ENCODE data around the gene GATA1. TPM values are rescaled to one million over a fixed set of nuclear protein-coding genes. Genes with fewer than 3 reads are reported as not detected.

Gene GATA1
- total and polyA plus RNA-seq, 10 donors = 0.15 to 5.5 (median 1.2) TPM

- 93 to 95% (median 94%) methylated on average over 8 of the region's 8 CpGs for WGBS, 5 donors
- no peak for DNase-seq
- Histone ChIP-seq H3K27me3 (replicated peaks in 1 of 7) (no peaks in the 10 kb centered on the region), H3K4me1 (peaks cover 0 to 7% (median 2%) of the 10 kb centered on the region in 6 donors), H3K27ac (no peak overlapping the region), H3K36me3 (no peaks in the 10 kb centered on the region), H3K4me3 (no peak overlapping the region), H3K9me3 (no peaks in the 10 kb centered on the region)
- TF ChIP-seq POLR2A (IDR thresholded peaks at IDR 0.05) (no peak), POLR2AphosphoS5 (IDR thresholded peaks at IDR 0.05) (no peak)
- TF ChIP-seq, protein P1, sequence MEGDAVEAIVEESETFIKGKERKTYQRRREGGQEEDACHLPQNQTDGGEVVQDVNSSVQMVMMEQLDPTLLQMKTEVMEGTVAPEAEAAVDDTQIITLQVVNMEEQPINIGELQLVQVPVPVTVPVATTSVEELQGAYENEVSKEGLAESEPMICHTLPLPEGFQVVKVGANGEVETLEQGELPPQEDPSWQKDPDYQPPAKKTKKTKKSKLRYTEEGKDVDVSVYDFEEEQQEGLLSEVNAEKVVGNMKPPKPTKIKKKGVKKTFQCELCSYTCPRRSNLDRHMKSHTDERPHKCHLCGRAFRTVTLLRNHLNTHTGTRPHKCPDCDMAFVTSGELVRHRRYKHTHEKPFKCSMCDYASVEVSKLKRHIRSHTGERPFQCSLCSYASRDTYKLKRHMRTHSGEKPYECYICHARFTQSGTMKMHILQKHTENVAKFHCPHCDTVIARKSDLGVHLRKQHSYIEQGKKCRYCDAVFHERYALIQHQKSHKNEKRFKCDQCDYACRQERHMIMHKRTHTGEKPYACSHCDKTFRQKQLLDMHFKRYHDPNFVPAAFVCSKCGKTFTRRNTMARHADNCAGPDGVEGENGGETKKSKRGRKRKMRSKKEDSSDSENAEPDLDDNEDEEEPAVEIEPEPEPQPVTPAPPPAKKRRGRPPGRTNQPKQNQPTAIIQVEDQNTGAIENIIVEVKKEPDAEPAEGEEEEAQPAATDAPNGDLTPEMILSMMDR (IDR thresholded peaks at IDR 0.05 in 8 of 11, conservative IDR thresholded peaks at IDR 0.05 in 3 of 11) = no peak
- intact Hi-C loops (cut with DNase I; ENCODE audit: low total_unique reads) = no loop called here
Measured at GRCh38 chrX:48741834-48742233, 44.6 kb upstream of the GATA1 start.

GRCh38 chrX:48745222-48745621, 41.2 kb upstream of the GATA1 start:
- no peak overlapping the region for H3K4me3 ChIP-seq
- DNase-seq = no peak
- H3K9me3 ChIP-seq = no peaks in the 10 kb centered on the region
- intact Hi-C loops (cut with DNase I; ENCODE audit: low total_unique reads) = no loop called here
- no peak overlapping the region for H3K27ac ChIP-seq
- H3K27me3 ChIP-seq (replicated peaks in 1 of 7) = no peaks in the 10 kb centered on the region
- H3K36me3 ChIP-seq = no peaks in the 10 kb centered on the region
- TF ChIP-seq, protein P1 (IDR thresholded peaks at IDR 0.05 in 8 of 11, conservative IDR thresholded peaks at IDR 0.05 in 3 of 11) = no peak
- TF ChIP-seq POLR2A (IDR thresholded peaks at IDR 0.05) (no peak), POLR2AphosphoS5 (IDR thresholded peaks at IDR 0.05) (no peak)
- no peaks in the 10 kb centered on the region for H3K4me1 ChIP-seq
- 84 to 98% (median 96%) methylated on average over 2 to 4 of the region's 4 CpGs for WGBS, 5 donors

- H3K36me3 ChIP-seq = no peaks in the 10 kb centered on the region
- DNase-seq = no peak
- no peak overlapping the region for H3K4me3 ChIP-seq
- H3K27me3 ChIP-seq (replicated peaks in 1 of 7) = no peaks in the 10 kb centered on the region
- intact Hi-C loops (cut with DNase I; ENCODE audit: low total_unique reads) = no loop called here
- no peak overlapping the region for H3K27ac ChIP-seq
- WGBS, 5 donors = 66 to 84% (median 69%) methylated on average over 1 to 8 of the region's 8 CpGs
- TF ChIP-seq POLR2A (IDR thresholded peaks at IDR 0.05) (no peak), POLR2AphosphoS5 (IDR thresholded peaks at IDR 0.05) (no peak)
- TF ChIP-seq, protein P1 (IDR thresholded peaks at IDR 0.05 in 8 of 11, conservative IDR thresholded peaks at IDR 0.05 in 3 of 11) = no peak
- no peaks in the 10 kb centered on the region for H3K9me3 ChIP-seq
- H3K4me1 ChIP-seq = no peaks in the 10 kb centered on the region
Measured at GRCh38 chrX:48747415-48748016, 38.9 kb upstream of the GATA1 start.

- intact Hi-C loops (cut with DNase I; ENCODE audit: low total_unique reads) = no loop called here
- TF ChIP-seq, protein P1 (IDR thresholded peaks at IDR 0.05 in 8 of 11, conservative IDR thresholded peaks at IDR 0.05 in 3 of 11) = no peak
- no peak for TF ChIP-seq POLR2A (IDR thresholded peaks at IDR 0.05)
- TF ChIP-seq POLR2AphosphoS5 (IDR thresholded peaks at IDR 0.05) = no peak
- no peaks in the 10 kb centered on the region for H3K36me3 ChIP-seq
- WGBS, 5 donors = 85 to 95% (median 89%) methylated on average over 3 to 5 of the region's 5 CpGs
- no peak overlapping the region for H3K4me3 ChIP-seq
- no peaks in the 10 kb centered on the region for H3K9me3 ChIP-seq
- DNase-seq = no peak
- H3K27me3 ChIP-seq (replicated peaks in 1 of 7) = peaks cover 0 to 1% (median 0%) of the 10 kb centered on the region in 7 donors
- H3K27ac ChIP-seq = no peak overlapping the region
- no peaks in the 10 kb centered on the region for H3K4me1 ChIP-seq
Measured at GRCh38 chrX:48749182-48749581, 37.2 kb upstream of the GATA1 start.

All from spleen (tissue), 11 donors.